ENCODE results near the gene S100A4. TPM values are rescaled to one million over a fixed set of nuclear protein-coding genes. Genes with fewer than 3 reads are reported as not detected.
"Not testable (repeated sequence)": the region's sequence is repeated elsewhere in the genome, so short reads cannot be mapped to it uniquely, and the experiment has no call there.

The S100A4 gene
- total RNA-seq, 2 donors from 2014 or later, result 56.3 to 71.3 TPM

DNA sequence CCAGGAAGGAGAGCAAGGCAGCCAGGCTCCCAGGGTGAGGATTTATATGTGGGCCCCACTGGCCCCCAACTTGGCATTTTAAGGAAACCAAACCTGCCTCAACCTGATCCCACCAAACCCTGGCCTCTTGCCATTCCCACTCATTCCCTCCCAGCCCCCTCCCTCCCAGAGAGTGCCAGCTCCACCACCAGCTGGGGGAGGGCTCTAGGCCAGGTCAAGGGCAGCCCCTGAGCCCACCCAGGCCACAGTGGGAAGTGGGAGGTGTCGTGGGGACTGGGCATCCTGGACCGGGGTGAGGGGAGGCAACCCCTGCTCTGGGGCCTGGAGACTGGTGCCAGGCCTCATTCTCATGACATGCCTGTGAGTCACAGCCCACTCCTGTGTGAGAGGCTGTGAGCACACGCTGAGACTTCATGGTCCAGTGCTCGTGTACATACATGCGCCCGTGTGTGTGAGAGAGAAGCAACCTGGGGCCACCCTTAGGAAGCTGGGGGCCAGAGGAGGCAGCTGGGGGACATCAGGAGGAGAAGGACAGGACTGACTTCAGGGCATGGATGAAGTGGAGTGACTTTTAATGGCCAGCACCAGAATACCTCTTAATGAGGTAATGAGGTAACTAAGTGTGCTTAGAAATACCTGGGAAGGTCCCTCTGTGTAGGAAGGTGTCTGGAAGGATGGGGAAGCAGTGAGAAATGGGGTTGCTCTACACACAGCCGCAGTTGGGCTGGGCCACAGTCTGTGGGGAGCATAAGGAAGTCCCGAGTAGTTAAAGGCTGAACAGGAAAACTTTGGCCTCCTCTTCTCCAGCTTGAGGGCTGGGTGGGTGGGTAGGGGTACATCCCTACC is 20.1 kb upstream of the S100A4 start, which contains the start of gene S100A2:
Gene S100A2 (minus strand): TSS at position 316 of the 846 bp plus-strand sequence. CDS start 1,967 bp downstream, outside the sequence.
- H3K36me3 ChIP-seq, result no peaks in the 10 kb centered on the region
- H3K9me3 ChIP-seq, result no peaks in the 10 kb centered on the region
- TF ChIP-seq POLR2A (IDR thresholded peaks at IDR 0.05) (no peak), POLR2AphosphoS5 (IDR thresholded peaks at IDR 0.05) (no peak)
- TF ChIP-seq, protein P1, sequence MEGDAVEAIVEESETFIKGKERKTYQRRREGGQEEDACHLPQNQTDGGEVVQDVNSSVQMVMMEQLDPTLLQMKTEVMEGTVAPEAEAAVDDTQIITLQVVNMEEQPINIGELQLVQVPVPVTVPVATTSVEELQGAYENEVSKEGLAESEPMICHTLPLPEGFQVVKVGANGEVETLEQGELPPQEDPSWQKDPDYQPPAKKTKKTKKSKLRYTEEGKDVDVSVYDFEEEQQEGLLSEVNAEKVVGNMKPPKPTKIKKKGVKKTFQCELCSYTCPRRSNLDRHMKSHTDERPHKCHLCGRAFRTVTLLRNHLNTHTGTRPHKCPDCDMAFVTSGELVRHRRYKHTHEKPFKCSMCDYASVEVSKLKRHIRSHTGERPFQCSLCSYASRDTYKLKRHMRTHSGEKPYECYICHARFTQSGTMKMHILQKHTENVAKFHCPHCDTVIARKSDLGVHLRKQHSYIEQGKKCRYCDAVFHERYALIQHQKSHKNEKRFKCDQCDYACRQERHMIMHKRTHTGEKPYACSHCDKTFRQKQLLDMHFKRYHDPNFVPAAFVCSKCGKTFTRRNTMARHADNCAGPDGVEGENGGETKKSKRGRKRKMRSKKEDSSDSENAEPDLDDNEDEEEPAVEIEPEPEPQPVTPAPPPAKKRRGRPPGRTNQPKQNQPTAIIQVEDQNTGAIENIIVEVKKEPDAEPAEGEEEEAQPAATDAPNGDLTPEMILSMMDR (IDR thresholded peaks at IDR 0.05), result peak in 1 of 4 experiments; percentile 15
- H3K27ac ChIP-seq, result peak within 1 kb of the TSS; percentile 86
- WGBS, result 28% methylated on average over 8 of the region's 8 CpGs
- H3K4me3 ChIP-seq, result no peak within 1 kb of the TSS
- intact Hi-C loops (cut with DNase I), result loop anchor here (5.0 kb wide), 1 partner anchor 213 kb away; no protein-coding TSS in a partner anchor
- H3K27me3 ChIP-seq (replicated peaks; ENCODE audit: insufficient read depth), result no peaks in the 10 kb centered on the region
- H3K4me1 ChIP-seq (replicated peaks), result peaks cover 3% of the 10 kb centered on the region
- peak; percentile 46 for DNase-seq (ENCODE audit: low spot score)

- intact Hi-C loops (cut with DNase I), result no loop called here
- TF ChIP-seq POLR2A (IDR thresholded peaks at IDR 0.05) (no peak), POLR2AphosphoS5 (IDR thresholded peaks at IDR 0.05) (no peak)
- TF ChIP-seq, protein P1 (IDR thresholded peaks at IDR 0.05), result no peak
Observed at GRCh38 chr1:153563991-153564390, 18.4 kb upstream of the S100A4 start.

DNA sequence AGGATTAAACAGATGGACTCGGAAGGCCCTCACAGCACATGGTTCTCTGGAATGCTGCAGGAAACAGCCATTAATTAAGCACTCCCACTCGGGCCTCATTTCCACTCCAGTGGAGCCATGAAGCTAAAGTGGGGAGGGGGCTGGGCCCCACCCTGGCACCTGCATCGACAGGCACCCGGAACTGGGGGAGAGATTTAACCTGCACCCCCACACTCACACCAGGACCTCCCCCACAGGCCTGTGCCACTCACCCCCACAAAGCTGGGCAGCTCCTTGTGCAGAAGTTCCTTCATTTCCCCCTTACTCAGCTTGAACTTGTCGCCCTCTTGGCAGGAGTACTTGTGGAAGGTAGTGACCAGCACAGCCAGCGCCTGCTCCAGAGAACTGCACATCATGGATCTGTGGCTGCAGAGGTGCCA is 17.9 kb upstream of the S100A4 start:
- no peak for DNase-seq (ENCODE audit: low spot score)
- intact Hi-C loops (cut with DNase I), result no loop called here
- 73% methylated on average over 6 of the region's 6 CpGs for WGBS

More at GRCh38 chr1:153563991-153564390, 18.4 kb upstream of the S100A4 start:
- Histone ChIP-seq H3K9me3 (no peaks in the 10 kb centered on the region), H3K4me3 (no peak overlapping the region), H3K27ac (no peak overlapping the region), H3K4me1 (replicated peaks) (peaks cover 3% of the 10 kb centered on the region), H3K36me3 (no peaks in the 10 kb centered on the region), H3K27me3 (replicated peaks; ENCODE audit: insufficient read depth) (no peaks in the 10 kb centered on the region)
- DNase-seq (ENCODE audit: low spot score), result no peak
- WGBS, result 91% methylated on average over 7 of the region's 7 CpGs

DNA sequence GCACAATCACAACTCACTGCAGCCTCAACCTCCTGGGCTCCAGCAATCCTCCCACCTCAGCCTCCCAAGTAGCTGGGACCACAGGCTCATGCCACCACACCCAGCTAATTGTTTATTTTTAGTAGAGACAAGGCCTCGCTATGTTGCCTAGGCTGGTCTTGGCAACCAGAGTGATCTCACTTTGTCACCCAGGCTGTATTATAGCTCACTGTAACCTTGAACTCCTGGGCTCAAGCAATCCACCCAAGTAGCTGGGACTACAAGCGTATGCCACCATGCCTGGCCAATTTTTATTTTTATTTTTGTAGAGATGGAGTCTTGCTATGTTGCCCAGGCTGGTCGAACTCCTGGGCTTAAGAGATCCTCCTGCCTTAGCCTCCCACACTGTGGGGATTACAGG is 16.4 kb upstream of the S100A4 start:
- H3K4me3 ChIP-seq; intact Hi-C loops (cut with DNase I); H3K9me3 ChIP-seq; H3K4me1 ChIP-seq (replicated peaks); H3K27ac ChIP-seq; H3K27me3 ChIP-seq (replicated peaks; ENCODE audit: insufficient read depth); H3K36me3 ChIP-seq; DNase-seq (ENCODE audit: low spot score): not testable (repeated sequence)
- WGBS, result 90% methylated on average over 3 of the region's 3 CpGs

More for the DNA sequence above, 17.9 kb upstream of the S100A4 start:
- no peaks in the 10 kb centered on the region for H3K9me3 ChIP-seq
- H3K36me3 ChIP-seq, result no peaks in the 10 kb centered on the region
- no peak overlapping the region for H3K4me3 ChIP-seq
- H3K27ac ChIP-seq, result no peak overlapping the region
- H3K27me3 ChIP-seq (replicated peaks; ENCODE audit: insufficient read depth), result no peaks in the 10 kb centered on the region
- H3K4me1 ChIP-seq (replicated peaks), result peaks cover 3% of the 10 kb centered on the region
- no peak for TF ChIP-seq POLR2AphosphoS5 (IDR thresholded peaks at IDR 0.05)
- TF ChIP-seq, protein P1 (IDR thresholded peaks at IDR 0.05), result no peak
- no peak for TF ChIP-seq POLR2A (IDR thresholded peaks at IDR 0.05)

DNA sequence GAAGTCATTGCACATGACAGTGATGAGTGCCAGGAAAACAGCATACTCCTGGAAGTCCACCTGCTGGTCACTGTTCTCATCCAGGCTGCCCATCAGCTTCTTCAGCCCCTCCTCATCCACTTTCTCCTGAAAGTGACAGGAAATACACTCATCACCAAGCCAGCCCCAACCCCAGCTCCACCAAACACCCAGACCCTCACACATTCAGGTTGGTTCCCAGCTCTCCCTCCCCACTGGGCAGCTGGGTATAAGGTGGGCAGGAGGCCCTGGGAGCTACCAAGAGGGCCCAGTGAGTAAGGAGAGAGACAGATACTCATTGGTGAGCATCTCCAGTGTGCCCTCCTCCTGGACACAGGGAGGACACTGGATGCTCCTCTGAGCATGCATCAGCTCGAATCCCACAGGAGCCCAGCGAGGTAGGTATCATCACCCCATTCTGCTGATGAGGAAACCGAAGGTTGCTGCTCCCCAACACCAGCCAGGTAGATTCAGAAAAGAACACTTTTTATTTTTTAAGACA is 15.9 kb upstream of the S100A4 start:
- TF ChIP-seq POLR2AphosphoS5 (IDR thresholded peaks at IDR 0.05), result no peak
- TF ChIP-seq, protein P1 (IDR thresholded peaks at IDR 0.05), result peak in 1 of 4 experiments; percentile 6
- TF ChIP-seq POLR2A (IDR thresholded peaks at IDR 0.05), result no peak
- H3K4me1 ChIP-seq (replicated peaks), result no peaks in the 10 kb centered on the region
- DNase-seq (ENCODE audit: low spot score), result no peak
- 88% methylated on average over 3 of the region's 3 CpGs for WGBS
- no peaks in the 10 kb centered on the region for H3K36me3 ChIP-seq
- intact Hi-C loops (cut with DNase I), result no loop called here
- no peaks in the 10 kb centered on the region for H3K27me3 ChIP-seq (replicated peaks; ENCODE audit: insufficient read depth)
- no peaks in the 10 kb centered on the region for H3K9me3 ChIP-seq
- H3K4me3 ChIP-seq, result no peak overlapping the region
- H3K27ac ChIP-seq, result no peak overlapping the region
